RPMI7951 (cell line): Measurements from ENCODE around the gene SAPCD2. TPM values are rescaled to one million over a fixed set of nuclear protein-coding genes. Genes with fewer than 3 reads are reported as not detected.
A peak's percentile ranks its signal among the peaks of the same experiment; 100 is the strongest.

ENCODE experiments used
- DNase-seq: peaks from one replicate; pipeline ENCODE4 v3.0.0-alpha.2; 2012; ENCODE audit warnings: low read depth
- total RNA-seq: library from RNA; depleted of rRNA; stranded (reverse); fragments of >200 nt; shearing (Covaris generic); gene quantifications from 2 replicates; pipeline ENCODE4 v1.2.3, GENCODE V29; 2014

Gene SAPCD2
- total RNA-seq, 1 experiment from 2014 or later: 15.3 TPM

DNA sequence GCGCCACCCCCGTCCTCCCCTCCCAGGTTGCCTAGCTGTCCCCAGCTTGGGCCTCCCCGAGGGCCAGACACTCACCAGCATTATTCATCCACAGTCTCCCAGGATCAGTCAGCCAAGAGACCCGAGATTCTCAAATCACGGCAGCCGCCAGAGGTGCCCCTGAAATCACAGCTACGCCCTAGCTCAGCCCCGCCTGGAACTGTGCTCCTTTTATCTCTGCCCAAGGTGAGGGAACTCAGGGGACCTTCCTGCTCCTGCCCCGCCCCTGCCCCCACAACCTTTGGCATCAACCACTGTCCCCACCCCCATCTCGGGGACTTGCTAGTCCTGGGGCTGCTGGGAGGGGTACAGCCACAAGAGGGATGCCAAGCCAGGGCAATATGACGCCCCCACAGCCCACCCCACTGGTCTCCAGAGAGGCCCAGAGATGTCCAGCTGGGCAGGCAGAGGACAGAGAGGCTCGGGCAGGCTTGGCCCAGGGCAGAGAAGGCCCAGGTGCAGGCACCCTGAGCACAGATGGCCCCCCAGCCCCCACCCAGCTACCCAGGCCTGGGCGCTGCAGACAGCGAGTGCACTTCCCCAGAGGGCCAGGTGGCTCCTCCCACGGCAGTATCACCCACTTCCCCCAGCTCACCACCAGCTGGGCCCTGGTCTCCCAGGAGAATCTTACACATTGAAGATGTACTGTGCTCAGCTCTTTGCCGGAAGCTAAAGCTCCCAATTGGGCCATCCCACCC, 38.3 kb downstream of the SAPCD2 start, which contains the start of gene FUT7:
TSS of gene FUT7 (minus strand) at position 185 of the 737 bp plus-strand sequence. CDS start at position 88, 97 bp downstream.
- no peak for DNase-seq

DNA sequence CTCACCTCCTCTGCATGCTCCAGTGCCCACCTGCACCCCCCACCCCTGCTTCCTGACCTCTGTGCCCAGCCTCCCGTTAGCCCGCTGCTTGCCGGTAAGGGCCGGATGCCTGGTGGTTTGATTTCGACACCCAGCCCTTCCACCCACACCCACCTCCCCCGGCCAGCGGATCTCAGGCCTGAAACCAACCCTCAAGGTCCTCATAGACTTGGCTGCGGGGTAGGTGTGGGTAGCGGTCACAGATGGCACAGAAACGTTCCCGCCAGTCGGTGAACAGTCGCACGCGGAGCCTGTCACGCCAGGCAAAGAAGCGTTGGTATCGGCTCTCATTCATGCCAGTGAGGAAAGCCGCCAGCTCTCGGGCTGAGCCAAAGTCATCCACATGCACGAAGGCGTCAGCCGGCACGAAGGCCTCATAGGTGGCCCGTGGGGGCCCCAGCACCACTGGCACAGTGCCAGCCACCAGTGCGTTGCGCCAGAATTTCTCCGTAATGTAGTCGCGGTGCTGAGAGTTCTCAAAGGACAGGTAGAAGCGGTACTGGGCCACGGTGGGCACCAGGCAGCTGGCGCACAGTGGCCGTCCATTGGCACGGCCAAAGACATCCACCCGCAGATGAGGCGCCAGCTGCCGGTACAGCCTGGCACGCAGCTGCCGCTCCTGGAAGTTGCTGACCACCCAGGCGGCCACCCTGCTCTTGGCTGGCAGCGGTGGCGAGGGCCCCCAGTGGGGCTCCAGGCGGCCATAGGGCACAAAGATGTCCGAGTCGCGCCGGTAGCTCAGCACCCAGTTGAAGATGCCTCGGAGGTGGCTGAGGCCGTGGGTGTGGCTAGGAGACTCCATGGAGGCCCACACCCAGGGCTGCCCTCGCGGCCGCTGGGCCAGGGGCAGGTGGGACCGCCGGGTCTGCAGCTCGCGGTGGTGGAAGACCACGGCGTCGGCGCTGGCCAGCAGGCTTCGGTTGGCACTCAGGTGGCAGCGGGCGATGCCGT, 39.5 kb downstream of the SAPCD2 start:
- DNase-seq: no peak

DNA sequence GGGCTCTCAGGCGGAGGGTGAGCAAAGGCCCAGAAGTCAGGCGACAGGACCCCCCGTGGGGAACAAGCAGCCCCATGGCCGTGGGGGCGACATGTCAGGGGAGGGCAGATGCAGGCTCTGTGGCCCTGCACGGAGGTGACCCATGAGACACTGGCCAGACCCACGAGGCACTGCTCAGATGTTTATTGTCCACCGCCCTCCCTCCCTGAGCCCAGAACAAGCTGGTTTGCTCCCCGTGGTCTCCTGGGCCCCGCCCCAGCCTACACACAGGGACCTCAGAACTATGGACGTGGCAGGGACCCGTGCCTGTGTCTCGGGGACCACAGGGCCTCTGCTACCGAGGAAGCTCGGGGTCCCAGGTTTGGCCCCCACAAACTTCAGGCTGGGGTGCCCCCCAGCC, 40.4 kb downstream of the SAPCD2 start:
- DNase-seq: no peak

DNA sequence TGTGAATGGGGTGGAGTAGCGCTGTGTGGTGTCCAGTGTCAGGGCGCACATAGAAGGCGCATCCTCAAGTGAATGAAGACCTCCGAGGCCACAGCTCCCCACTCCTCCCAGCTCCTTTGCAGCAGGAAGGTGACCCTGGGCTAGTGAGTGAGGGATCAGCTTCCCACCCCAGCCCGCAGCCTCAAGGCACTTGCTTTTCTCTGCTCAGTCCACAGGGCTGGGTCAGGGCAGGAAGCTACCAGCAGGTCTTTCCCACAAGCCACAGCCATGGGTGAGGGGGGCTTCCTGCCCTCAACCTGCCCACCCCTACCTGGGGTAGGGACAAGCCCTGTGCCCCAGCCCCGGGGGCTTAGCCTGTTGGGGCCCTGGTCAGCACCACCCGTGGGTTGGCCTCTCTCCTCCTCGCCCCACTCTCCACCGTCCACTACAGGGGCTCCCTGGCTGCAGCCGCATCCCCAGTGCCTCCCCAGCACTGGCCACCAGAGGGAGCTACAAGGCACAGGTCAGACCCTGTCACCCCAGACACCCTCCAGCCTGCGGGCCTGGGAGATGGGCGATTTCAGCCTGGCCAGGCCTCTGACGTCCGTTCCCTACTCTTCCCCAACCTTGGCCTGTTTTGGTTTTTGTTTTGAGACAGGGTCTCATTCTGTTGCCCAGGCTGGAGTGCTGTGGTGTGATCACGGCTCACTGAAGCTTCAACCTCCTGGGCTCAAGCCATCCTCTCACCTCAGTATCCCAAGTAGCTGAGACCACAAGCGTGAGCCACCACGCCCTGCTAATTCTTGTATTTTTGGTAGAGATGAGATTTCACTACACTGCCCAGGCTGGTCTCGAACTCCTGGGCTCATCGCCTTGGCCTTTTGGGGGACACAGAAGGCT, 41.1 kb downstream of the SAPCD2 start:
- peak; percentile 51 for DNase-seq

DNA sequence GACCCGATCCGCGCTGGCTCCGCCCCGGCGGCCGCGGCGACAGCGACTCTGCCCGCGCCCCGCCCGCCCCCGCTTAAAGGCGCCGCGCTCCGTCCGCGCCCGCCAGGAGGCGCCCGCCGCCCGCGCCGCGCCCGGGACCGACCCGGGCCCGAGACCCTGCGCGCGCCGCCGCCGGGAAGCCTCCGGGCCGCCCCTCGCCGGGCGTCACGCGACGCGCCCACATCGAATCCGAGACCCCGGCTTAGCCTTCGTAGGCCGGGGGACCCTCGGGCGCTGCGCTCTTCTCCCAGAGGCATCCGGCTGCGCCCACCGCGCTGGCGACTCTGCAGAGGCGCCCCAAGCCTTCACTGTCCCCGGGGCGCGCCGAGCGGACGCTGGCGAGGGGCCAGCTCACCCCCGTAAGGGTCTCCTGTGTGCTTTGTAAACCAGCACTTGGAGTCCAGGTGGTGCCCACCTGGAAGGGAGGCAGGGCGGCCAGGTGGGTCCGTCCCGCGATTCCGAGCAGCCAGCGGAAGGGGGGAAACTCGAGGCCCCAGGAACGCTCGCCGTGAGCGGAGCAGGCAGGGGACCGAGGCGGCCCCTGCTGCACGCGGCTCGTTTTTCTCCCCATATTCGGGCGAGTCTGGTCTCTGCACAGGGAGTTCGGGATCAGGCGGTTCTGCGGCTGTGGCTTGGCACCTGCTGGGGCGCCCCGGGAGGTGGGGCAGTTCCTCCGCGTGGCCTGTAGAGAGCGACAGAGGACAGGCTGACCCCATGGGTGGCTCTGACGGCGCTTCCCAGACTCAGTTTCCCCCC, 41.9 kb downstream of the SAPCD2 start:
- peak; percentile 46 for DNase-seq

DNA sequence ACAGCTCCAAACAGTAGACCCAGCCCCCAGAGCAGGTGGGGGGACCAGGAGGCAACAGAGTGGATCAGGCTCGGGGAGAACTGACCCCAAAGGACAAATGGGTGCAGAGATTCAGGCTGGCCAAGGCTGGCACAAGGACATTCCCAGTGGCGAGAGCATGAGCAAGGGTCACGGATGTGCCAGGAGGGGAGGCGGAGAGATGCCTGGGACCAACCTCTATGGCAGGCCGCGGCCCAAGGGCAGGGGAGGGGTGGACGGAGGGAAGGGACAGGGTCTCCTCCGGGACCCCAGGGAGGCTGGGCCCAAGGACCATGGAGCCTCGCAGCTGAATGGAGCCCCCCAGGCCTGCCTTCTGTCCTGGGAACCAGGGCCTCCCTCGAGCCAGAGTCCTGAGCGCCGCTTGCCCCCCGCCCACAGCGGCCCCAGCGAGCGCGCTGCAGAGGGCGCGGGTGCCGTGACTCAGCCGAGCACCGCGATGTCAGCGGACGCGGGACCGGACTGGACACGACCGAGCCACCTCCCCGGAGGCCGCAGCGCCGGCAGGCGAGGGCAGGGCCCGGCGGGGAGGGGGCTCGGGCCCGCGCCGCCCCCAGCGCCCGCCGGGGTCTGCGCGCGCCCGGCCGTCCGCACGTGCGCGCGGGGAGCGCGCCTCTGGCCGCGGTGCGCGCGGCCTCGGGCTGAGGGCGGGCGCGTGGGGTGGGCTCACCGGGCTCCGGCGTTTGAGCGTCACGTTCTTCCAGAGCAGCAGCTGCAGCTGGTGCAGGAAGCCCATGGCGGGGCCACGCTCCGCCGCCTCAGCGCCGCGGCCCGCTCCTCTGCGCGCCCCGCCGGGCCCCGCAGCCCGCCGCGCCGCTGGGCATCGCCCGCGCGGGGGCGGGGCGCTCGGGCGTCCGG, 42.7 kb downstream of the SAPCD2 start, which contains the start of gene ABCA2:
TSS of gene ABCA2 (minus strand) at position 869 of the 894 bp plus-strand sequence. CDS start at position 772, 97 bp downstream.
- DNase-seq: peak; percentile 18

DNA sequence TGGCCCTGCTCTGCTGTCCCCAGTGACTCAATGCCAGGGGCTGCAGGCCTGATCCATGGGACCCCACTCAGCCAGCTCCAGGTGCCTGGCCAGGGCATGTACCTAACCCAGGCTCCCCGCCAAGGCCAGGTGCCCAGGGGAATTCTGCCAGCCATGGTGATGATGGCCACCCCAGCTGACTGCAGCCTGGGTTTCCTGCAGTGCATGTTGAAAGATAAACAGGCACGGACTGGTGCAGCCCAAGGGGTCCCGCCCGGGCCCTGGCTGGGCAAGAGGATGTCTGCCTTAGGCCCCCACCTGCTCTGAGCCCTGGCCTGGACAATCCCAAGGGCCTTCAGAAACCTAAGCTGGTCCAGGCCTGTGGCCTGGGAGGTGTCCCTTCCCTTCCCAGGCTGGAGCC, 43.5 kb downstream of the SAPCD2 start:
- DNase-seq: no peak

DNA sequence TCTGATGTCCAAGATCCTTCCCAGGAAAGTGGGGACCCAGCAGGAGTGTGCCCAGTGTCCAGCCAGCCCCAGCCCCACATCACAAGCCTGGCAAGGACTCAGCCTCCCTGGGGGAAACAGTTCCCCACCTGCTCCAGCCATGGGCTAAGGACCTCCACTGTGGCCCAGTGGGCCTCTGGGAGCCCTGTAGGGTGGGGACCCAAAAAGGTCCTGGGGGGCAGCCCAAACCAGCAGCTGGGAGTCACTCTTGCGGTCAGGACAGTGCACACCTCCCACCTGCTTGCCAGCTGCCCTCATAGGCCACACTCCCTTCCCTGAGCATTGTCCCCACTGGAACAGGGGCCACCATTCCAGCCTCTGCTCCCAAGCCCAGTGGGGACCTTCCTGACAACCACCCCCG, 44.0 kb downstream of the SAPCD2 start:
- DNase-seq: no peak

DNA sequence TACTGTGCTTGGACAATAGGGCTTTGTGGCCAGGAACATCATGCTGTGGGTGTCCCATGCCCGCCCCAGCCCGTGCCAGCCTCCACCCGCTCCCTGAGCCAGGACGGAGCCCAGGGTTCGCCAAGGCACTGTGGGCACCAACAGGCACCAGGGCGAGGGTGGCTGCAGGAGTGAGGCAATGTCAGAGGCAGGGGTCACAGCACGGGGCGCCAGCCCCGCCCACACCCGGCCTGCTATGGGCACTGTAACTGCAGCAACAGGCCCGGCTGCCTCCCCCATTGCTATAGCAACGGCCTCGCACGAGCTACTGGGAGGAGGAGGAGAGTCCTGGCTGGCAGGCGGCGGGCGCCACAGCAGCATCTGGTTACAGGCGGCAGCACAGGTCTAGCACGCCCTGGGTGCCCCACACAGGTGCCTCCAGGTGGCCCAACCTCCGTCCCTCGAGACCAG, 44.8 kb downstream of the SAPCD2 start:
- no peak for DNase-seq

DNA sequence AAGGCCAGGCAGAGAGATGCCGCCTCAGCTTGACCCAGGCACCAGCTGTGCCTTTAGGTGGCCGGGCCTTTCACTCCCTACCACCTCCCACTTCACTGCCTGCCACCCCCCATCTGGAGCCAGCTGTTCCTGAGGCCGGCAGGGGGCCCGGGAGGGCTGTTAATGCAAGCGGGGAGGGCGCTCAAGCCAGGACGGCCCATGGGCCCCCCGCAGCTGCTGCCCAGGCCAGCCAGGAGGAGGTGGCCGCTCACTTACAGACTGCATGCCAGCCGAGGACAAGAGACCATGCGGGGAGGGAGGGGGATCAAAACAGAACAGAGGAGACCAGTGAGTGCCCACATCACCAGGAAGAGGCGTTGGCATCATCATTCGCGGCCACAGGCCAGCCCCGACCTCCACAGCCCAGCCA, 46.8 kb downstream of the SAPCD2 start:
- no peak for DNase-seq

DNA sequence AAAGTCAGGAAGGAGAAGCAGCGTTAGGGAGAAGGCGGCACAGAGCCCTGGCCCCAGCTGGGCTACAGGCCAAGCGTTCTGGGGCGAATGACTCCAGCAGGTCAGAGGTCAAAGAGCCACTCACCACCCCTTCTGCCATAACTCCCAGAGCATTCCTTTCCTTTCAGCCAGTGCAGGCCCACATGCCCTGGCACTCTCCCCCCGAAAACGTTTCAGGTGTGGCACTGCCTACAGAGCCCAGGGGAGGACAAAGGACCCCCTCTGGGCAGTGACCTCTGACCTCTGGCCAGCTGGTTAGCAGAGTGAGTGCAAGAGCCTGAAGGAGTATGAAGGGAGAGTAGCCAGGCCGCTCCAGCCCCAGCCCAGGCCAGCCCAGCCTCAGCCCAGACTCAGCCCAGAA, 47.2 kb downstream of the SAPCD2 start:
- DNase-seq: no peak

DNA sequence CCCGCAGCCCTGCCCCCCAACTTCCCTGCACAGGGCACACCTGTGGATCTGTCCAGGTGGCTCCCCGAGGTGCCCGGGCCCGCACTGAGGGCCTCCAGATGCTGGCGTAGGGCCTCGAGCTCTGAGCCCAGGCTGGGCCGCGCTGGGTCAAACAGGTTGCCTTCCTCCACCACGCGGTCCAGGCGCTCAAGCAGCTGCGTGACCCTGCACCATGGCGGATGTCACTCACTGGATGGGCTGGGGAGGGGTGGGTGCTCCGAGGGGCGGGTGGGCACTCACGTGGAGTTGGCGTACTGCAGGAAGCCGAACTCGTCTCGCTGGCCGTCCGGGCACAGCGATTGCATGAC, 47.7 kb downstream of the SAPCD2 start:
- no peak for DNase-seq

DNA sequence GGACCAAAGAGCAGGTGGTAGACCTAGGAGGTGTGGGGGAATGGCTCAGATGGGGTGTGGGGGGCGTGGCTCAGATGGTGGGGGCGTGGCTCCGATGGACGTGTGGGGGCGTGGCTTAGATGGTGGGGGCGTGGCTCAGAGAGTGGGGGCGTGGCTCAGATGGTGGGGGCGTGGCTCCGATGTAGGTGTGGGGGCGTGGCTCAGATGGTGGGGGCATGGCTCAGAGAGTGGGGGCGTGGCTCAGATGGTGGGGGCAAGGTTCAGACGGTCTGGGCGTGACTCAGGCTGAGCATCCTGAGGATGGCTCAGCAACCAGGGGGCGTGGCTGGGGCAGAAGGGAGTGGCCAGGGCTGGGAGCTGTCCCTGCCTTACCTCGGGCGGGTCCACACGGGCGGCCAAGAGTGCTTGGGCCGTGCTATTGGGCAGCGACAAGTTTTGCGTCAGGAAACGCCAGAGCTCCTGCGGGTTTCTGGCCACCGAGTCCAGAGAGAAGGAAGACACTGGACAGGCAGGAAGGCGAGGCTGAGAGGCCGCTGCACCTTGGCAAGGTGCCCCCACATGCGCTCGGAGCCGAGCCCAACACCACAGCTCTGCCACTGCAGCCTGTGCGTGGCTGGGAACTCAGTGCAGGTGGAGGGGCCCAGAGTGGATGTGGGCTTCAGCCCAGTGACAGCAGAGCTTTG, 48.2 kb downstream of the SAPCD2 start:
- peak; percentile 38 for DNase-seq

DNA sequence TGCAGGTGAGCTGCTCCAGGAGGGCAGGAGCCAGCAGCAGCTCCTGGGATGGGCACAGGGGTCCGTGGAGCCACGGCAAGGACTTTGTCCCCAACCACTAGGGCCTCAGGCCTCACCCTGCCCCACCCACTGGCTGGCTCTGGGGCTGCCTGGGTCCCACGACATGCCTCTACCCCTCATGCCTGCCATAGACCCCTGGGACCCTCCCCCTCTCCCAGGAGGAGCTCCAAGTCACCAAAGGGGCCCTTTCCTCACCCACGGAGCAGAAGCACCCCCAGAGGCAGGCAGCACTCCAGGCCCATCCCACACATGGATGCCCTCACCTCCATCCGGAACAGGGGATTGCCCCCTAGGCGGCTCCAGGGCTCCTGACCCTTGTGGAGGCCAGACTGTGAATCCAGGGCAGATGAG, 48.8 kb downstream of the SAPCD2 start:
- no peak for DNase-seq

DNA sequence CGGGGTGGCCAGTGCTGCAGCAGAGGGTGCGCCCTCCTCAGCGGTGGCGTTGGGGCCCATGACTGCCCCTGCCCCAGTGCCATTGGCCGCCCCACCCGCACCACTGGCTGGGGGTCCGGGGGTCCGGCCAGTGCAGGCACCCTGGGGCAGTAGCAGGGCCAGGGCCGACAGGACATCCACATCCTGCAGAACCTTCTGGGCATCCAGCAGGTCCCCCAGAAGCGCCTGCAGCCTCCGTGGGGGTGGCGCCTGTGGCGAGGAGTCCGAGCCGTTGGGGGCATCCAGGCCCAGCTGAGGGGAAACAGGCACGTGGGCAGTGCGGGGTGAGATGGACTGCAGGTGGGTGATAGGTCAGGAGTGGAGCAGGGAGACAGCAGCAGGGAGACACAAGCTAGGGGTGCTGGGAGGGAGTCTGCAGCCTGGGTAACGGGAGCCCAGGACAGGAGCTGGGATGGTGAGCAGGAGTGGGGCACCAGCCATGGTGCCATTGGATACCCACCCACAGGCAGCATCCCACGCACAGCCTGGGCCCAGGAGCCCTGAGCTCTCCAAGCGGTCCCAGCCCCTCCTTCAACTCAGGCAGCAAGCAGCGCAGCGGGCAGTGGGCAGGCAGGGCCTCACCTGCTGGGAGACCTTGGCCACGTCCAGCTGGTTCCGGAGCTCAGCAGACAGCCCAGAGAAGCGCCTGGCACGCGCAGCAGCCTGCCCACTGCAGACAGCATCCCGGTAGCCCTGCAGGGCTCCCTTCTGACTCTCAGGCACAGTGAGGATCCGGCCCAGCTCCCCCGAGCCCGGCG, 49.4 kb downstream of the SAPCD2 start:
- DNase-seq: no peak

DNA sequence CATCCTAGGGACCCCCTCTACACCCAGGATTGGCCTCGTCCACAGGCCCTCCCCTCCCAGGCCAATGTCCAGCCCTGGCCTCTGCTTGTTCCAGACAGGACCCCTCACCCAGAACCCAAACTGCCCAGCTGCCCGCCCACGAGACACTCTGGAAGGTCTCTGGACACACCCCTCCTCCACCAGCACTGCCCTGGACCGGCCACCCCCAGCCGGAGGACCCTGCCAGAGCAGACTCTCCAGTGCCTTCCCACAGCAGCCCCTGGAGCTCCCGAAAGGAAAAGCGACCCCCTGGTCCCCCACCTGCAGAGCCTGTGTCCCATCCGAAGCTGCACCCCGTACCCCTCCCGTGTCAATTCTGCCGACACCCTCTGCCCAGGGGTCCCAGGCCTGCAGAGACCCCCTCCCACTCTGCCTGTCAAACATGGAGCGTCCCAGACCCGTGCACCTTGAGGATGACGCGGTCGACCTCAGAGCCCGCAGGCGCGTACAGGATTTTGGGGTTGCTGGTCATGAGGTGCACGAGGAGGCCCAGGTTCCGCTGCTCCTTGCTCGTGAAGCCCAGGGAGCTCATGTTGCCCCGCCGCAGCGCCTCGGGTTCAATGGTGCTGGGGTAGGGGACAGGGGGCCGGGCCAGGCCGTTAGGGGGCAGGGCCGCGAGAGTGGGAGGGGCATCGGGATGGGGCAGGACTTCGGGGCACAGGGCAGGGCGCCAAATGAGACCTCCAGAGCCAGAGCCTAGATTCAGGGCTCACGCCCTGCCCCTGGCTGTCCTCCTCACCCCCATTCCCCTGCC, 50.3 kb downstream of the SAPCD2 start:
- no peak for DNase-seq

DNA sequence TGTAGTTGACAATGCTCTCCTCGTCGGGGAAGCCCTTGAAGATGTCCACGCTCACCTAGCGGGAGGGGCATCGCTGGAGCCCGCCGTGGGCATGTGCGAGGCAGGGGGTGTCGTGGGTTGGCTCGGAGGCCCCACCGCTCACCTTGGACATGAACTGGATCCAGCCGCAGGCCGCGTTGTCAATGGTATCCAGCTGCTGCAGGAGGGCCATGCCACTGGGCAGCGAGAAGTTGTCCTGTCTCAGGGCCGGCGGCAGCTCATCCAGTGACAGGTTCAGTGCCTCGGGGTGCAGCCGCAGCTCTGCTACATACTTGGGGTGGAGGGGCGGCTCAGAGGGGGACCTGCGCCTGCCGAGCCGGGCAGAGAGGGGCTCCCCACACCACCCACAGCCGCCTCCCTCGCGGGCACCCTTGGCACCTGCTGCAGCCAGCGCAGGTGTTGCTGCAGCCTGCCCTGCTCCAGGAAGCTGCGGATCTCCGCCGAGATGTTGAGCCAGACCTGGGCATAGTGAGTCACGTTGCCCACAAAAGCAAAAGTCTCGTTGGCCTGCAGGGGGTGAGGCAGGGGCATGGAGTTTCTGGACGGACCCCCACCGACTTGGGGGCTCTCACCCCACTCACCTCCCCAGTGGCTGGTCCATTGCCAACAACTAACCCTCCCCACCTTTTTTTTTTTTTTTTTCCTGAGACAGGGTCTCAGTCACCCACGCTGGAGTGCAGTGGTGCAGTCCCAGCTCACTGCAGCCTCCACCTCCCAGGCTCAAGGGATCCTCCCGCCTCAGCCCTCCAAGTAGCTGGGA, 51.4 kb downstream of the SAPCD2 start:
- no peak for DNase-seq
